Coronary artery (tissue), 2 donors: ENCODE data around the gene NGLY1.

Source experiments
- DNase-seq: peaks from one replicate; pipeline ENCODE4 v3.0.0-alpha.2; 2017; ENCODE audit warnings: low spot score
- H3K27ac ChIP-seq, 2 donors: fragments of 200-600 bp; sonication (generic); one replicate each; pipeline ENCODE4 v1.5.1; 2016 to 2019
- H3K4me3 ChIP-seq: fragments of 200-600 bp; sonication (generic); 2 replicates; pipeline ENCODE4 v1.5.1; 2016; ENCODE audit warnings: mild to moderate bottlenecking, moderate library complexity
- CTCF ChIP-seq: fragments of 200-600 bp; sonication (generic); IDR thresholded peaks from one replicate; pipeline ENCODE4 v1.5.1; 2019; ENCODE audit warnings: antibody characterized with exemption

NGLY1 gene, protein sequence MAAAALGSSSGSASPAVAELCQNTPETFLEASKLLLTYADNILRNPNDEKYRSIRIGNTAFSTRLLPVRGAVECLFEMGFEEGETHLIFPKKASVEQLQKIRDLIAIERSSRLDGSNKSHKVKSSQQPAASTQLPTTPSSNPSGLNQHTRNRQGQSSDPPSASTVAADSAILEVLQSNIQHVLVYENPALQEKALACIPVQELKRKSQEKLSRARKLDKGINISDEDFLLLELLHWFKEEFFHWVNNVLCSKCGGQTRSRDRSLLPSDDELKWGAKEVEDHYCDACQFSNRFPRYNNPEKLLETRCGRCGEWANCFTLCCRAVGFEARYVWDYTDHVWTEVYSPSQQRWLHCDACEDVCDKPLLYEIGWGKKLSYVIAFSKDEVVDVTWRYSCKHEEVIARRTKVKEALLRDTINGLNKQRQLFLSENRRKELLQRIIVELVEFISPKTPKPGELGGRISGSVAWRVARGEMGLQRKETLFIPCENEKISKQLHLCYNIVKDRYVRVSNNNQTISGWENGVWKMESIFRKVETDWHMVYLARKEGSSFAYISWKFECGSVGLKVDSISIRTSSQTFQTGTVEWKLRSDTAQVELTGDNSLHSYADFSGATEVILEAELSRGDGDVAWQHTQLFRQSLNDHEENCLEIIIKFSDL

GRCh38 chr3:25782938-25783660 is at the start of gene NGLY1:
TSS of gene NGLY1 (minus strand) at chr3:25783443. CDS start at chr3:25783390, 53 bp downstream.
- peak within 1 kb of the TSS; percentile 90 to 93 for H3K27ac ChIP-seq
- peak; percentile 16 for TF ChIP-seq CTCF
- DNase-seq, result peak; percentile 85
- peak within 1 kb of the TSS; percentile 90 for H3K4me3 ChIP-seq

DNA sequence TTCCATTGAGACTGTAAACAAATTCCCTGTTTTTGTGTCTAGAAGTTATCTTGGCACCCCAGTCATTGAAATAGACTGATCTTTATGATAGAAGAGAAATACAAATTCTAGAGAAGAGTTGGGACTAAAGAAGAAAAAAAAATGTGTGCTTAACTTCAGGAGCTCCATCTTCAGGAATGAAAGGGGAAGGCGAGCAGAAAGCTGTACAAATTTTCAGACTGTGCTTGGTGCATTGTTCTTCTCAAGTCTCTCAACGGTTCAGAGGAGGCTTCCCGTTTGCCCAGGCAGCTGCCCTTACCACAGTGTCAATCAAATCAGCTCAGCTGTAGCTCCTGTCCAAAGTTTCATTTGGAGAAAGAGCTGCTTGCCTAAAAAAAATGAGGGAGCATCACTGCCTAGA is 48.3 kb upstream of the NGLY1 start:
- DNase-seq, result no peak
- TF ChIP-seq CTCF, result no peak
- no peak overlapping the region for H3K27ac ChIP-seq
- no peak overlapping the region for H3K4me3 ChIP-seq

- no peak for TF ChIP-seq CTCF
- Histone ChIP-seq H3K4me3 (no peak overlapping the region), H3K27ac (no peak overlapping the region)
- no peak for DNase-seq
Observed at GRCh38 chr3:25830373-25831280, 47.4 kb upstream of the NGLY1 start.

DNA sequence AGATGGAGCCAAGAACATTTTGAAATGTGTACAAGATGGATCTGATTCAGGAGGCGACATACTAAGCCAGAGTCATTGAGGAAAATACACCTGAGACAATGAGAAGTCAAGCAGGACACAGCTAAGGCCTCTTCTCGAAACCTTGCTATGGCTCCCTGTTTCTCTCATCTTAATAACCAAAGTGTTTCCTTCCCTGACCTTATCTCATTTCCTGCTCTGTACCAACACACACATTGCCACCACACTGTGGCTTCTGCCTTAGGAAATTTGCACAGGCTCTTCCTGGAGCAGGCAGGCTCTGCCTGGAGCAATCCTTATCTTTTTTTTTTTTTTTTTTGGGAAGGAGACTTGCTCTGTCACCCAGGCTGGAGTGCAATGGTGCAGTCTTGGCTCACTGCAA is 43.3 kb upstream of the NGLY1 start:
- no peak overlapping the region for H3K4me3 ChIP-seq
- DNase-seq, result no peak
- H3K27ac ChIP-seq, result no peak overlapping the region
- TF ChIP-seq CTCF, result no peak

- TF ChIP-seq CTCF, result no peak
- H3K27ac ChIP-seq, result no peak overlapping the region
Observed at GRCh38 chr3:25823314-25823713, 40.1 kb upstream of the NGLY1 start.

GRCh38 chr3:25821746-25822573 is 38.7 kb upstream of the NGLY1 start:
- DNase-seq, result no peak

More at GRCh38 chr3:25823314-25823713, 40.1 kb upstream of the NGLY1 start:
- H3K4me3 ChIP-seq, result no peak overlapping the region
- DNase-seq, result no peak

More at GRCh38 chr3:25821746-25822573, 38.7 kb upstream of the NGLY1 start:
- H3K27ac ChIP-seq, result no peak overlapping the region
- no peak for TF ChIP-seq CTCF
- no peak overlapping the region for H3K4me3 ChIP-seq
